ENCODE results near the gene PTK7. TPM values are rescaled to one million over a fixed set of nuclear protein-coding genes. Genes with fewer than 3 reads are reported as not detected.

Gene PTK7
- total and polyA plus RNA-seq, 2 of the 8 experiments (the other 6 are each of a cell fraction or from before 2014, with no cell fraction given), result 110 to 138 TPM

DNA sequence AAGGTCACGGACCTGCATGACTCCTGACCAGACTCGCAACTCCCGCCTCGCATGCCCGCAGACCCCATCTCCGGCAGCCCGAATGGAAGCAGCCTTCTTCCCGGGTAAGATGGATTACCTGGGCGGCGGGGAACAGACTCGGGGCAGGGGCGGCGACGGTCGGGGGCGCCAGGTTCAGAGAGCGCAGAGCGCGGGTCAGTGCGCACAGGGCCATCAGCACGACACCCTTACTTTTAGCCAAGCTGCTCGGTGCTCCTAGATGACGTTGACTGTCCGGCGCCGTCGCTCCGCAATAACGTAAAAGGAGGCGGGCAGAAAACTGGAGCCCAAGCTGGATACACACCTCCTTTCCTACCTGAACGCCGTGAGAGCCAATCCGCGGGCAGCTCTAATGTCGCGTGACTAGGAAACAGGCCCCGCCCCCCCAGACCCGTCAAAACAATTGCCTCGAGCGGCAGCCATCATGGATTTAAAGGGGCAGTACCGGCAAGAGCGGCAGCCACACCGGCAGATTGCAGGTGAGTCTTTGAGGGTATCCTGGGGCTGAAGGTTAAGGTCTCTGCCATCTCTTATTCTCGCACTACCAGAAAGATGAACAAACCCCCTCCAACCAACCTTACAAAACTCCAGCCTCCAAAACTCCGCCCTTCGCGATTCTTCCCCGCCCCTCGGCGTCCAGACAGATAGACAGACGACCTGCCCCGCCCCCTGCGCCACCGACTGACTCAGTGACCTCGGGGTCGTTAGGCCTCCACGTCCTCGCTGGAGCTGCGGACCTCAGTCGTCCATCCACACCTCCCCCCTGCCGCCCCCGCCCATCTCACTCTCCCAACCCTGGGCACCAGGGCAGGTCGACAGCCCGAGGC, 16.7 kb upstream of the PTK7 start, which contains the start of the genes KLC4 and MRPL2:
Gene KLC4 (plus strand): TSS at position 464 of the 866 bp plus-strand sequence. CDS start 1,705 bp downstream, outside the sequence.
Gene MRPL2 (minus strand): TSS at position 267 of the 866 bp plus-strand sequence. CDS start 53 bp downstream, at position 214.
- ChIA-PET POLR2A (ENCODE audit: partially characterized antibody) (interaction anchor here (0.6 to 3.5 kb wide), 32 partner anchors 8 to 310 kb away, joined by 3 to 19 read pairs (median 4); partner anchors contain the start of genes CNPY3, DNPH1, KLHDC3 and MEA1), CTCF (ENCODE audit: partially characterized antibody) (interaction anchor here (0.5 to 3.1 kb wide), 10 partner anchors 7 to 166 kb away, joined by 3 to 20 read pairs (median 4); no protein-coding TSS in a partner anchor)
- H2BK5ac ChIP-seq (ENCODE audit: low read depth, low read length), result peak within 1 kb of the TSS; percentile 81
- no peak within 1 kb of the TSS; the same call in 1 of the 2 replicates for H2AK5ac ChIP-seq (ENCODE audit: low read depth, low read length)
- H3K4me3 ChIP-seq (ENCODE audit: extremely low read depth in 1 of 4, insufficient read depth in 2 of 4, low read depth in 3 of 4, low read length in 4 of 4), result peak within 1 kb of the TSS; percentile 90 to 99 (median 98)
- peak within 1 kb of the TSS; percentile 74 to 92 for H3K4me2 ChIP-seq (ENCODE audit: insufficient read depth in 1 of 2, low read depth in 2 of 2, low read length in 2 of 2)
- no peak within 1 kb of the TSS for H2BK120ac ChIP-seq (replicated peaks; ENCODE audit: low read depth, low read length)
- peaks cover 10% of the 10 kb centered on the region; the same call in 1 of the 2 replicates for H3K23me2 ChIP-seq (ENCODE audit: low read depth, low read length)
- H3K23ac ChIP-seq (ENCODE audit: insufficient read length), result no peak within 1 kb of the TSS
- peak within 1 kb of the TSS; percentile 95; the same call in 1 of the 2 replicates for H2AFZ ChIP-seq (ENCODE audit: low read length)
- no peak within 1 kb of the TSS; the same call in 1 of the 2 replicates for H2BK15ac ChIP-seq (ENCODE audit: low read length)
- H4K91ac ChIP-seq (replicated peaks; ENCODE audit: insufficient read length, low read length), result peak within 1 kb of the TSS; percentile 67
- peak within 1 kb of the TSS; percentile 55 for H3K56ac ChIP-seq (replicated peaks; ENCODE audit: insufficient read length, low read depth, low read length)
- H3K27me3 ChIP-seq (replicated peaks in 1 of 4; ENCODE audit: control insufficient read depth in 3 of 4, extremely low read depth in 1 of 4, insufficient read depth in 3 of 4, low read length in 3 of 4), result no peaks in the 10 kb centered on the region
- peak within 1 kb of the TSS; percentile 82 to 92 (median 91) for H3K9ac ChIP-seq (replicated peaks in 1 of 4; ENCODE audit: extremely low read depth in 1 of 4, low read depth in 3 of 4, low read length in 3 of 4)
- no peak within 1 kb of the TSS for H3K4ac ChIP-seq (replicated peaks; ENCODE audit: insufficient read length, low read depth, low read length)
- FAIRE-seq (peak; percentile 36), DNase-seq (ENCODE audit: low read depth in 1 of 2, low spot score in 2 of 2) (peak; percentile 94 to 99)
- H3K18ac ChIP-seq (ENCODE audit: extremely low read depth, low read length), result peak within 1 kb of the TSS; percentile 86; the same call in 1 of the 2 replicates
- peak within 1 kb of the TSS; percentile 88 for H4K5ac ChIP-seq (ENCODE audit: insufficient read length, low read depth, low read length)
- no peak within 1 kb of the TSS for H2BK20ac ChIP-seq (ENCODE audit: low read length)
- 1% methylated on average over 54 of the region's 64 CpGs; no CpG with 5 or more reads in 1 of the 2 experiments for WGBS, 2 experiments (ENCODE audit: extremely low coverage in 1 of 2, insufficient coverage in 1 of 2, insufficient read length in 1 of 2, insufficient replicate concordance in 2 of 2, low coverage in 1 of 2, low lambda C conversion rate in 2 of 2, missing lambda C conversion rate in 1 of 2)
- peak within 1 kb of the TSS; percentile 89 for H3K27ac ChIP-seq (ENCODE audit: low read depth, low read length)
- no peak within 1 kb of the TSS for H3K14ac ChIP-seq (ENCODE audit: insufficient read length)
- H3K79me2 ChIP-seq (ENCODE audit: control insufficient read depth in 1 of 2, insufficient read depth in 2 of 2, low read length in 2 of 2), result peaks cover 6 to 16% of the 10 kb centered on the region in 2 experiments; a peak in 3 of 4 replicates
- peaks cover 3 to 16% (median 11%) of the 10 kb centered on the region in 4 experiments; a peak in 6 of 8 replicates for H3K36me3 ChIP-seq (ENCODE audit: control insufficient read depth in 2 of 4, insufficient read depth in 4 of 4, low read length in 3 of 4)
- peak within 1 kb of the TSS; percentile 94 for H4K8ac ChIP-seq (ENCODE audit: extremely low read depth, insufficient read depth, low read length)
- H4K20me1 ChIP-seq (replicated peaks in 1 of 2; ENCODE audit: control insufficient read depth in 1 of 2, insufficient read depth in 2 of 2, low read length in 2 of 2), result no peaks in the 10 kb centered on the region
- peaks cover 4 to 10% (median 5%) of the 10 kb centered on the region in 4 experiments; a peak in 5 of 7 replicates for H3K4me1 ChIP-seq (replicated peaks in 1 of 4; ENCODE audit: control insufficient read depth in 3 of 4, insufficient read depth in 4 of 4, low read length in 3 of 4)
- H3K79me1 ChIP-seq (ENCODE audit: low read depth, low read length), result peaks cover 14% of the 10 kb centered on the region
- peak within 1 kb of the TSS; percentile 18; the same call in 1 of the 2 replicates for H2BK12ac ChIP-seq (ENCODE audit: low read depth, low read length)
- H3K9me3 ChIP-seq (ENCODE audit: insufficient read depth in 2 of 2, low read depth in 1 of 2, low read length in 1 of 2), result no peaks in the 10 kb centered on the region
- TF ChIP-seq NRF1 (IDR thresholded peaks at IDR 0.05; ENCODE audit: low read depth, low read length), result no peak
- TF ChIP-seq, protein P1, sequence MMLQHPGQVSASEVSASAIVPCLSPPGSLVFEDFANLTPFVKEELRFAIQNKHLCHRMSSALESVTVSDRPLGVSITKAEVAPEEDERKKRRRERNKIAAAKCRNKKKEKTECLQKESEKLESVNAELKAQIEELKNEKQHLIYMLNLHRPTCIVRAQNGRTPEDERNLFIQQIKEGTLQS (IDR thresholded peaks at IDR 0.05; ENCODE audit: insufficient read depth, low read depth, low read length), result peak; percentile 96
- TF ChIP-seq SP1 (IDR thresholded peaks at IDR 0.05; ENCODE audit: low read depth, low read length), result peak; percentile 79
- TF ChIP-seq ZNF274 (IDR thresholded peaks at IDR 0.05; ENCODE audit: borderline replicate concordance, extremely low read depth, low read length), result no peak
- TF ChIP-seq RFX5 (IDR thresholded peaks at IDR 0.05; ENCODE audit: borderline replicate concordance, low read depth, low read length), result peak; percentile 24; the same call in 1 of the 2 replicates
- peak; percentile 94 for TF ChIP-seq TAF1 (IDR thresholded peaks at IDR 0.05; ENCODE audit: low read depth, low read length)
- peak in 1 of 2 experiments; percentile 98; a peak in 2 of 3 replicates for TF ChIP-seq POLR2A (IDR thresholded peaks at IDR 0.05; ENCODE audit: control extremely low read depth in 1 of 2, low read depth in 2 of 2, low read length in 2 of 2)
- peak; percentile 42; the same call in 1 of the 2 replicates for TF ChIP-seq BRCA1 (IDR thresholded peaks at IDR 0.05; ENCODE audit: low read depth, low read length)
- TF ChIP-seq JUND (IDR thresholded peaks at IDR 0.05; ENCODE audit: low read length), result no peak
- TF ChIP-seq HDAC2 (IDR thresholded peaks at IDR 0.05; ENCODE audit: borderline replicate concordance in 1 of 2, low read depth in 2 of 2, low read length in 2 of 2), result peak in 1 of 2 experiments; percentile 31; a peak in 1 of 4 replicates
